Stimulated activated CD4-positive, alpha-beta T cell treated with anti-CD3 and anti-CD28 coated beads, Interleukin-2, amount 100 ng/mL, for 48 hours (primary cell): ENCODE data around the gene CGB7.
A peak's percentile ranks its signal among the peaks of the same experiment; 100 is the strongest.
"Not testable (repeated sequence)": the region's sequence is repeated elsewhere in the genome, so short reads cannot be mapped to it uniquely, and the experiment has no call there.

ENCODE experiments used
- DNase-seq, 2 donors: peaks; one replicate each; pipeline ENCODE4 v3.0.0-alpha.2; 2020

CGB7 gene

DNA sequence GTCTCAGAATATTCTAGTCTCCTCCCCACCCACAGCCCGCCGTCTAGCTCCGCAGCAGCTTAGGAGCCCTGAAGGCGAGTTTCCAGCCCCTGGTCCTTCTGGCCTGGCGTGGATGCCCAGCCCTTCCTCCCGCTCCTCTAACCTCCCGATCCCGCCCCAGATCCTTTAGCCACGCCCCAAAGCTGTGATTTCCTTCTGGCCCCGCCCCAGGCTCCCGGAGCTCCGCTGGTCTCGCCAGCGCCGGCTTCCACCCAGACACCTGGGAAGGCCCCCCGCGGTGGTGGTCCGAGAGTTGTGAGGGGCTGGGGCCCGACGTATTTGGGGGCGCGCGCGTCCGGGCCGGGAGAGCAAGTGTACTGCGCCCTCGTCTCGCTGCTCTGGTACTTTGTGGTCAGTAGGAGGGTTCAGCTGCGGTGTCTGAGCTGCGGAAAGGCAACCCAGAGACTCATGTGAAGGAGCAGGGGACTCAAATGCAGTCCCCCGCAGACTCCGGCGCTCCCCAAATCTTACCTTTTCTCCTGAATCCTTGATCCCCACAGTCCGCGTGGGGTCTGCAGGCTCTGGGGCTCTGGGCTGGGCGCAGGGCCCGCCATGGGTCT is at the start of gene CGB7:
Gene CGB7 (minus strand): TSS at position 114 of the 599 bp plus-strand sequence. CDS start 2,374 bp downstream, outside the sequence.
- peak in 1 of 2 donors; percentile 31 for DNase-seq

DNA sequence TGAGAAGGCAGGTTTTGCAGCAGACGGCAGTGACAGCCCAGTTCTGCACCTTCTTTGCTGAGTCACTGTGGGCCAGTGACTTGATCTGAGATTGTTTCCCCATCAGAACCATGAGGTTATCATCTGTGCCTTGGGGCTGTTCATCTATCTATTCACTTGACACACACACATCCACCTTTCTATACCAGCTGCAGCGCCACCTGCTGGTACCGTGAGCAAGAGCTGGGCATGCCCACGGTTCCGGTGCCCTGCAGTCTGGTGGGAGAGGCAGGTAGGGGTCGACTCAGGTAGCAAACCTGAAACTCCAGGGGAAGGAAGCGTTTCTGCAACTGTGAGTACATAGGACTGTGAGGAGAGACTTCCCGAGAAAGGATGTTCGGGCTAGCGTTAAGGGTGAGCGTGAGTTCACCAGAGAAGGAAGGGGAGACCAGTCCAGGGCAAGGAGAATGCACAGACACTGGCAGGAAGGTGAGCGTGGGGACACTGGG is 49.1 kb upstream of the CGB7 start:
- peak; percentile 64 to 75 for DNase-seq

DNA sequence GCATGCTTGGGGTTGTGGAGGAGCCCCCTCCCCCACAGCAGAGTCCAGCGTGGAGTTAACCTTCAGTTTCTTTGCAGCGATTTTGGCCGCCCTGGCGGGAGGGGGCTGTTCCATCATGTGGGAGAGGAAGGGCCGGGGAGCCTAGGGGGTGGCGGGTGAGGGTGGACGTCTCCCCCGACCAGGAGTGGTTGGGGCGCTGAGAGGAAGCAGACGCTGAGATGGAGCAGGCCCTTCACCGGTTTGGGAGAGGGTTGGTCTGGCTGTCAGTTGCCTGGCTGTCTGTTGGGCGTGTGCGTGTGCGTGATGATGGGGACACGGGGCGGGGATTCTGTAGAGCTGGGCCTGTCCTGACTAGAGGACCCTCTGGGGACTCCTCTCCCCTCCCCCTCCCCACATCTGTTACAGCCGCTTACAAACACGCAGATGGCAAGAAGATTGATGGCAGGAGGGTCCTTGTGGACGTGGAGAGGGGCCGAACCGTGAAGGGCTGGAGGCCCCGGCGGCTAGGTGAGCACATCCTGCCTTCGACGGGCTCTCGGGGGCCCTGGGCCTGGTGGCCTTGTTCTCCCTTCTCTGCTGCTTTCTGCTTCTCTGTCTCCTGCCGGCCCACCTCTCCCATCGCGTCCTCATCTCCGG is 46.8 kb upstream of the CGB7 start:
- DNase-seq, result no peak

DNA sequence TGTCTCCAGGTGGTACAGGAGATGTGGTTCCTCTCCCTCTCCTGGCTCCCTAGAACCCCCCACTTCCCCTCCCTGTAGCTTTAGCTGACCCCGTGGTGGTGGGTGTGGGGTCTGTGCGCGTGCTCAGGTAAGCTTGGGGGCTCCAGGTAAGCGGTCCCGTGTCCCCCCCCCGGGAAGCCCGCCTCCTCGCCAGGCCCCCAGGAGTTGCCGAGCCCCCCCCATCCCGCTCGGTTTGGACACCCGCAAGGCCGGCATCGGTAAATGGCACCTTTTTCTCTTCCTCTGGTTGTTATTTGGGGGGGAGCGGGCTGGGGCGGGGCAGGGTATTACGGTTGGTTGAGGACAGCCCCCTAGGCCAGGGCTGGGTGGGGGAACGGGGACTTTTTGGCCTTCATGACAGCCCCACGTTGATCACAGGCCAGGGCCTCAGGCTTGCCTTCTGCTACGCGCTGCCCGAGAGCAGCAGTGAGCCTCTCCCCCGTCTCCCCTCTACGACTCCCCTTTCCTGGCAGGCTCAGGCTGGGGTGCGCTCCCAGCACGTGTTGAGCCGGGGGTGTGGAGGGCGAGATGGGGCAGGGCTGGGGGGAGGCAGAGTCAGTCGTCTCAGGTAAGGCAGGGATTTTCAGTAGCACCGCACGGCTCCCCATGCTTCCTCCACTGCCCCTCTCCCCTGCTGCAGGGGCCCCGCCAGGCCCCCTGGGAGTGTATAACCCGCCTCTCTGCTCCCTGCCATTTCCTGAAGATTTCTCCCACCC is 46.0 kb upstream of the CGB7 start:
- DNase-seq, result no peak

DNA sequence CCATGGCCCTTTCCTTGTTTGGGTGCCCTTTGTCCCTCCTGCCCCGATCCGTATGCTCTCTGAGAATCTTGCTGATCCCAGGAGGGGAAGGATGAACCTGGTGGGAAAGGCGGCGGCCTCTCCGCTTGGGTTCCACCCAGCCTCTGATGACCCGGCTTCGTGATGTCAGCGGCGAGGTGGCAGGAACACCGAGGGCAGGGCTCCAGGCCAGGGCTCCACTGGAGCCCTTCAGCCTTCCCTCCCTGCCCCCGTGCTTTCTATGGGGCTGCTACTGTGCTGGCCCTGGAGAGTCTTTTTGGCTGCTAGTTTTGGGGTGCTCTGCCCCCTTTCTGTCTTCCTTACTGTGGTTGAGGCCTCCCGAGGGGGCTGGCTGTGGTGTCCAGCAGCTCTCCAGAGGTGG is 44.8 kb upstream of the CGB7 start:
- DNase-seq, result no peak

DNA sequence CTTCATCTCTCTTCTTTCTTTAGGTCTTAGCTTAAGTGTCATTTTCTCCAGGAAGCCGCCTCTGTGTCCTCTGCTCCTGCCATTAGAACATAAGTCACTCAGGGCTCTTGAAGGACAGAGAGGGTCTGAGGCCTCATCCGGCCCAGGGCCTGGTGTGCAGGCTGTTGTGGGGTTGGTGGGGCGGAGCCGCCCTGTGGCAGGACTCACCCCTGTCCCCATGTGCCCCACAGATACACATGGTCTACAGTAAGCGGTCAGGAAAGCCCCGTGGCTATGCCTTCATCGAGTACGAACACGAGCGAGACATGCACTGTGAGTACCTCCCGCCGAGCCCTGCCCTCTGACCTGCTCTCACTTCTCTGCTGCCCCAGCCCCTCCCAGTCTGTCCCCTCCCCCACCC is 43.6 kb upstream of the CGB7 start:
- DNase-seq, result no peak

DNA sequence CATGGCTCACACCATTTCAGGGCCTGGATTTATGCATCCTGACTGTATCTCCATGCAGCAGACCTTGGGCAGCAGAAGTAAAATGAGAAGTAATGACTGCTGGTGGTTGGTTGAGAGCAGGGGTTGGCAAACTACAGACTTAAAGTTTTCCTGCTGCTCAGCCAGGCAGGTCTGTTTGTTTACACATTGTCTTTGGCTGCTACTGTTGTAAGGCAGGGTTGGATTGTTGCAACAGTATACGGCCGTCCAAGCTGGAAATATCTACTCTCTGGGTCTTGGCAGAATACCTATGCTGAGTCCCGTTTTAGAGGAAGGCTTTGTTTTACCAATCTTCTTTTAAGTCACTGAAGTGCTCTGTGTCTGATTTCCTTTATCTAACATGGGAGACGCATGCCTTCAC is 41.2 kb upstream of the CGB7 start:
- DNase-seq, result no peak

DNA sequence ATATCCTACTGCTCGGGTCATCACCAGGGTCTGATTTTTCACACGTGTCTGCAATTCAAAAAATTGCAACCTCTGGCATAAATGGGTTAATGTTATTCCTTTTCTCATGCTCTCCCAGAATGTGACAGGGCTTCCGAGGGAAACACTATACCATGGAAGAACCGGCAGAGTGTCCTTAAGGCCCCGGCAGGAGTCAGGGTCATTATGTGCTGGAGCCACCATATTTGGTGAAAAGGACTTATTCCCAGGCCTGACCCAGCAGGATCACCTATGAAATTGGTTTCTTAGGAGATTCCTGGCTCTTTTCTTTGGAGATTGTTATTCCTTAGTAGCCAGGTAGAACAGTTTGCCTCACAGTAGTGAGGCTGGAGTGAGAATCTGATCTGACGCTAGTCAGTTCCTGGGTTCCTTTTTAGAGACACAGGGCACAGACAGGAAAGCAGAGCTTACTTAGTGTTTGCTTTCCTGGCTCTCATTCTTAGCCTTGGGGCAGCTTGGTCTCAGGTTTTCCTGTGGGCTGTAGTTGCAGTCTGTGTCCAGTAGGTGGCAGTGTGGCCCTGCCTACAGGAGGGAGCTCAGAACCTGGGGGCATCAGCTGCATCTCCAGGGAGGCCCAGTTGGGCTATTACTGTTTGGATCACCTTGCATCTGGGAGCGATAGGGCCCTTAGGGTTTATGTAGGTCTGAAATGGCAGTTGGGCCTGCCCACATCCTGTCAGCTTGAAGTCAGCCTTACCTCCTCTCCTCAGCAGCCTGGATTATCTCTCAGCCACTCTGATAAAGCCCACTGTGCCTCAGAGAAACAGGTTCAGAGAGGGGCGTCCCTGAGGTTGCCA is 40.1 kb upstream of the CGB7 start:
- DNase-seq, result peak; percentile 68 to 74

DNA sequence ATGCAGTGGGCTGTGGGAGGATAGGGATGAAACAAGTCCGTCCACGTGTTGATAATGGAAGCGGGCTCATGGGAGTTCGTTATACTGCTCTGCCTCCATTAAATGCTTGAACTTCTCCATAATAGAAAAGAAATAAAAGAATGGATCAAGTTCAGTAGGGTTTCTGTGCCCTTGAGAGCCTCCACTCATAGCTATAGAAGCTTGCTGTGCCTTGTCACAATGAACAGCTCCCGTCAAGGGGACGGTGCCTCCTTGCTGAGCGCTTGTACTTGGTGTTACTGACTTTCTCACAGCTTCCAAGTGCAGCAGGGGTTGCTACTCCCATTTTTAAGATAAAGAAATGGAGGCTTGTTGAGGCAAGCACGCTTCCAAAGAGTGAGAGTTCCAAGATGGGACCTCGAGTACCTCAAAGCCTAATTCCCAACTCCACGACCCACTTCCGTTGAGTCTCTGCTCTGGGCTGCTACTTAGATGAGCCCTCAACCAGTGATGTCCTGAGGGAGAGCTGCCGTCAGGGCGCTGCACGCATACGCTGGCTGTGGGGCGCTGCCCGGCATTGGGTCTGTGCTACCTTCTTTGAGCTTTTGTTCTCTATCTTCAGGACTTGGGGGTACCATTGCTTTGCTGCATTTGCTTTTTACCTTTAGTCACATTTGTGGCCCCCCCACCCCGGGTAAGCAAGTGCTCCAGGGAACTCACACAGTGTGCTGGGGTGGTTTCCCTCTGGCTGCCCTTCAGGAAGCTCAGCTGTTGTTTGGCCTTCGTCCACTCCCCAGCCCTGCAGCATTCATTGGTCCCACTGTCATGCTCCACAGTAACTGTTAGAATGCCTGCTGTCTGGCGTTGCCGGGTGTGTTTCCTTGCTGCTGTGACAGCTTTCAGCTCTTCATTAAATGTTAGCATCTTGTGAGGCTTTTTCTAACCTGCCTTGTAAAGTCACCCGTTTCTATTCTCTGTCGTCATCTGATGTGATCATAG is 37.2 kb upstream of the CGB7 start:
- no peak for DNase-seq

DNA sequence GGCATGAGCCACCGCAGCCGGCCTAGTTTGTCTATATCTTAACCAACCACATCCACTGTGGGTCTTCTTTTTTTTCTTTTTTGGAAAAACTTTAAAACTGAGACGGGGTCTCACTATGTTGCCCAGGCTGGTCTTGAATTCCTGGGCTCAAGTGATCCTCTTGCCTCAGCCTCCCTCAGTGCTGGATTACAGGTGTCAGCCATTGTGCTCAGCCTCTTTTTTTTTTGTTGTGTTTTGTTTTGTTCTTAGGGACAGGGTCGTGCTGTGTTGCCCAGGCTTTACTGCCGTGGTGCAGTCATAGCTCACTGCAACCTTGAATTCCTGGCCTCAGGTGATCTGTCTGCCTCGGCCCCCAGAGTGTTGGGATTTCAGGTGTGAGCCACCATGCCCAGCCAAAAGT is 35.1 kb upstream of the CGB7 start:
- DNase-seq, result no peak

DNA sequence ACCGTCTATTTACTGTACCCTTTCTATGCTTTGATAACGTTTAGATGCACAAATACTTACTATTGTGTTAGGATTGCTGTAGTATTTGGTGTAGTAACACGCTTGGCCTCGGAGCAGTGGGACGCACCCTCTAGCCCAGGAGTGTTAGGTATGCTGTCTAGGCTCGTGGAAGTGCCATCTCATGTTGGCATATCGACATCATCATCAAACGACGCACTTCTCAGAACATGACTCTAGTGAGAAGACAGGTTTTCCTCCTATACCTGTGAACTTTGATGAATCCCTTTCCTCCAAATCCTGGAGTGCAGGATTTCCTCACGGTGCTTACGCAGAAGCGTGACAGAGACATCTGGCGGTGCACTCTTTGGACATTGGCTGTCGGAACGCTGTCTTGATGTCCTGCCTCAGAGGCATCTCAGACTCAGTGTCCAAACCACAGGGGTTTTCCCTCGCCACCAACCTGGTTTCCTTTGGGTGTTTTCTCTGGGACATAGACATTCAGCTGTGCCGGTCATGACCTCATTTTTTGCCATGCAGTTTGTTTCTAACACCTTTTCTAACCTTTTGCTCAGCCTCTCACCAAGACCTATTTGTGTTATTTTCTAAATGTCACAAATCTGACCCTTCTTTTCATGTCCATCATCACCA is 34.0 kb upstream of the CGB7 start:
- DNase-seq, result no peak

DNA sequence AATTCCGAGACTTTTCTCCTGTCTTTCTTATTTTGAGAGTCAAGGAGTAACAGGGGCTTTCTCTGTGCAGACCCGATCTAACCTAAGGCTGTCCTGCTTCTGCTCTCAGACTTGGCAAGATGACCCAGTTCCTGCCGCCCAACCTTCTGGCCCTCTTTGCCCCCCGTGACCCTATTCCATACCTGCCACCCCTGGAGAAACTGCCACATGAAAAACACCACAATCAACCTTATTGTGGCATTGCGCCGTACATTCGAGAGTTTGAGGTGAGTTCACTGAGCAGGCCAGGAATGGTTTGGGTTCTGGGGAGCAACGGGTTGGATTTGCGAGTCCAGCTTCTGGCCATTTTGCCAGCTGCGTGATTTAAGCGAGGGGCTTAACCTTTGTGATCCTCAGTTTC is 28.7 kb upstream of the CGB7 start:
- DNase-seq, result no peak

DNA sequence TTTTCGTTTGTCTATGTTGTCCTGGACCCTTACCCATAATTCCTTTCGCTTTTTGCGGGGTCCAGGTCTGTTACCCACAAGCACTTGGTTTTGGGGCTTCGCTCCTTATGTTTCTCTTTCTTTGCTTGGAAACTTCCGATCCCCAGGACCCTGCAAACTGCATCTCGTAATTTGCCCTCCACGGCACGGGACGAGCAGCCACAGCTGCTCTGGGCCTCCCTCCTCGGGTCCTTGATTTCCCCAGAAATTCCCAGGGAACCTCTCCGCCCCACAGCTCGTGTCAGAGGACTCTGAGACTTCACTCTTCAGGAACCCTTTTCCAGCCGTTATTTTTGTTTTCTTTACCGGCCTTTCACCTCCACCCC is 28.3 kb upstream of the CGB7 start:
- no peak for DNase-seq

DNA sequence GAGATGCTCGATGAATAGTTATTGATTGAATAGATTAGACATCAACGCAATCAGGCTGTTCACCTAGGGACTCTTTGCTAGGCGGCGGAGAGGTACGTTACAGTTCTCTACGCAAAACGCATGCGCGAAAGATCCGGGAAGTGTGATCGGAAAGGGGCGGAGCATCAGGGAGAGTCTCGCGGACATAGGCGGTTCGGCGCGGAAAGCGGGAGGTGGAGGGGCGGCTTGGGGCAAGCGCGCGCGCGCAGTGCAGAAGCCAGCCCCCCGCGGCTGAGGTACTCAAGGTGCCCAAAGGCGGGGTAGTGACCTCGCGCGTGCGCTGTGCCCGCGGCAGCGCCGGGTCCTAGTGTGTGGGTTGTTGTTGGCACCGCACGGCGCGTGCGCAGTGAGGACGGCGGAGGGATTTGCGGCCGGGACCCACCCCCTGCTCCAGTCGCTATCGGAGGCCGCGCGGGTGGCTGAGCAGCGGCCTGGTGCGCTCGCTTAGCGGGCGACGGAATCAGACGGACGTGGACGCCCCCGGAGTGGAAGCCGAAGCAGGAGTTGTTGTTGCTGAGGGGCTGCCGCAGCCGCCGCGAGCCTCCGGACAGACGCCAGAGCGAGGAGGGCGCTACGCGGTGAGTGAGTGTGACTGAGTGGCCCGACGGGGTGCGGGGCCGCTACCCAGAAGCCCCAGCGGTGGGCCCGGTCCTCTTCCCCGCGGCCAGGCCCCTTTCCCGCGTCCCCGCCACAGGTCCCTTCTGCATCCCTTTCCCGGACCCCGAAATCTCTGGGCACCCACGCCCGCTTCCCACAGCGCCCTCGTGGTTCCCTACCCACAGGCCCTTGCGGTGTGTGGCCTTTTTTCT is 27.7 kb upstream of the CGB7 start, which contains the start of gene SNRNP70:
Gene SNRNP70 (plus strand): TSS at position 432 of the 848 bp plus-strand sequence. CDS start 964 bp downstream, outside the sequence.
- DNase-seq, result peak; percentile 97 to 98

DNA sequence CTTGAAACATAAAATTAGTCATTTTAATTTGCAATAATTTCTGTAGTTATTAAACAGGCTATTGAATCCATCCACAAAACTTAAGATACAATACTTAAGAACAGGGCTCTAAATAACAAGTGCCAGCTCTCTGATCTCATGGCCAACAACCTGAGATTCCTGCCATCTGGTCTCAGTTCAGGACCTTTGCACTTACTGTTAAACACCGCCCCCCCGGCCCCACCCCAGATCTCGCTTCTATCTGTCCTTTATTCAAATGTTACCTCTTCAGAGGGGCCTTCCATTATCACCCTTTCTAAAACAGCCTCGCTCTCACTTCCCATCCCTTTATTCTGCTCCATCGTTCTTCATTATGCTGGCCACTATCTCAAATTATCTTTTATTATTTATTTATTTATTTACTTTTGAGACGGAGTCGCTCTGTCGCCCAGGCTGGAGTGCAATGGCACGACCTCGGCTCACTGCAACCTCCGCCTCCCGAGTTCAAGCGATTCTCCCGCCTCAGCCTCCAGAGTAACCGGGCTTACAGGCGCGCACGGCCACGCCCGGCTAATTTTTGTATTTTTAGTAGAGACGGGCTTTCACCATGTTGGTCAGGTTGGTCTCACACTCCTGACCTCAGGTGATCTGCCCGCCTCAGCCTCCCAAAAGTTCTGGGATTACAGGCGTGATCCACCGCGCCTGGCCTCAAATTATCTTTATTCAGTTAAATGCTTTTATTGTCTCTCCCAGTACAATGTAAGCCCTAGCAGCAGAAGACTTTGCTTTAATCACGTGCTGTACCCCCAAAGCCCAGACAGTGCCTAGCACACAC is 26.9 kb upstream of the CGB7 start:
- DNase-seq, result no peak

DNA sequence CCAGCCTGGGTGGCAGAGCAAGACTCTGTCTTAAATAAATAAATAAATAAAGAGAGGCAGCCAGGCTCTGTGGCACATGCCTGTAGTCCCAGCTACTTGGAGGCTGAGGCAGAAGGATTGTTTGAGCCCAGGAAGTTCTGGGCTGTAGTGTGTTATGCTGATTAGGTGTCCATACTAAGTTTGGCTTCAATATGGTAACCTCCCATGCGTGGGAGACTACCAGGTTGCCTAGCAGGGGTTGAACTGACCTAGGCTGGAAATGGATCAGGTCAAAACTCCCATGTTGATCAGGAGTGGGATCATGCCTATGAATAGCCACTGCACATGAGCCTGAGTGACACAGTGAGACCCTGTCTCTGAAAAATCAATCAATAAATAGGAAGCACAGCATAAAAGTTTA is 23.7 kb upstream of the CGB7 start:
- no peak for DNase-seq

DNA sequence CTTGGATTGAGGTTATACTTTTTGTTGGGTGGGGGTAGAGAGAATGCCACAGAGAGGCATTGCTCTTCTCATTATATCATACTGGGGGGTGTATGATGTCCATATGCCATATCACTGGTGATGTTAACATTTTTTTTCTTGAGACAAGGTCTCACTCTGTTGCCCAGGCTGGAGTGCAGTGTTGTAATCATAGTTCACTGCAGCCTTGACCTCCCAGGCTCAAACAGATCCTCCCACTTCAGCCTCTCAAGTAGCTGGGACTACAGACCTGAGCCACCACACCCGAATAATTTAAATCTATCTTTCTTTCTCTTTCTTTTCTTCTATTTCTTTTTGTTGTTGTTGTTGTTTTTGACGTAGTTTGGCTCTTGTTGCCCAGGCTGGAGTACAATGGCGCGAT is 22.8 kb upstream of the CGB7 start:
- DNase-seq, result no peak

DNA sequence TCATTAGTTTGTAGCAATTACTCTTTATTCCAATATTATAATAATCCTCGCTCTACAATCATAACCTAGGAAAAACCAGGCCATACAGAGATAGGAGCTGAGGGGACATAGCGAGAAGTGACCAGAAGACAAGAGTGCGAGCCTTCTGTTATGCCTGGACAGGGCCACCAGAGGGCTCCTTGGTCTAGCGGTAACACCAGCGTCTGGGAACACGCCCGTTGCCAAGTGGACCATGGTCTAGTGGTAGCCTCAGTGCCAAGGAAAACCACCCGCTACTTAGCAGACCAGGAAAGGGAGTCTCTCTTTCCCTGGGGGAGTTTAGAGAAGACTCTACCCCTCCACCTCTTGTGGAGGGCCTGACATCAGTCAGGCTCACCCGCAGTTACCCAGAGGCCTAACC is 17.3 kb upstream of the CGB7 start:
- DNase-seq, result not testable (repeated sequence)
